Stomach (tissue), 4 donors: ENCODE measurements around the gene PLEKHG4B.

Experiments used
- EP300 ChIP-seq: sonication (generic); formaldehyde crosslinking; IDR thresholded peaks from one replicate; pipeline ENCODE4 v1.6.1; 2017; ENCODE audit warnings: antibody characterized with exemption
- POLR2A ChIP-seq, 4 donors: fragments of 450-650 bp; IDR thresholded peaks; one replicate each; pipeline ENCODE4 v1.6.1; 2016; ENCODE audit warnings: antibody characterized with exemption in 4 of 4, control low read depth in 2 of 4, mild to moderate bottlenecking in 1 of 4, moderate library complexity in 1 of 4
- POLR2AphosphoS5 ChIP-seq, 3 donors: sonication (generic); formaldehyde crosslinking; IDR thresholded peaks; one replicate each; pipeline ENCODE4 v1.6.1; 2016; ENCODE audit warnings: antibody characterized with exemption in 3 of 3
- TF ChIP-seq, protein P1 (sequence below), 7 experiments: fragments of 450-650 bp in 4 of 7; fragments of 200-600 bp in 3 of 7; sonication (generic) in 3 of 7; IDR thresholded peaks; one replicate each; pipeline ENCODE4 v1.5.1; 2016 to 2019; ENCODE audit warnings: antibody characterized with exemption in 7 of 7, control low read depth in 2 of 7, mild to moderate bottlenecking in 1 of 7

DNA sequence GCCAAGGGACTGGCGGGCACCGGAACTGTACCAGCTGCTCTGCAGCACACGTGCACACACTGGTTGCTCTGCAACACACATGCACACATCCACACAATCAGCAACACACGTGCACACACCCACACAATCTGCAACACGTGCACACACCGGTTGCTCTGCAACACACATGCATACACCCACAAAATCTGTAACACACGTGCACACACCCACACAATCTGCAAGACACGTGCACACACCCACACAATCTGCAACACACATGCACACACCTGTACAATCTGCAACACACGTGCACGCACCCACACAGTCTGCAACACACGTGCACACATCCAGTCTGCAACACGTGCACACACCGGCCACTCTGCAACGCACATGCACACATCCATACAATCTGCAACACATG, 17.9 kb downstream of the PLEKHG4B start:
- TF ChIP-seq, protein P1, sequence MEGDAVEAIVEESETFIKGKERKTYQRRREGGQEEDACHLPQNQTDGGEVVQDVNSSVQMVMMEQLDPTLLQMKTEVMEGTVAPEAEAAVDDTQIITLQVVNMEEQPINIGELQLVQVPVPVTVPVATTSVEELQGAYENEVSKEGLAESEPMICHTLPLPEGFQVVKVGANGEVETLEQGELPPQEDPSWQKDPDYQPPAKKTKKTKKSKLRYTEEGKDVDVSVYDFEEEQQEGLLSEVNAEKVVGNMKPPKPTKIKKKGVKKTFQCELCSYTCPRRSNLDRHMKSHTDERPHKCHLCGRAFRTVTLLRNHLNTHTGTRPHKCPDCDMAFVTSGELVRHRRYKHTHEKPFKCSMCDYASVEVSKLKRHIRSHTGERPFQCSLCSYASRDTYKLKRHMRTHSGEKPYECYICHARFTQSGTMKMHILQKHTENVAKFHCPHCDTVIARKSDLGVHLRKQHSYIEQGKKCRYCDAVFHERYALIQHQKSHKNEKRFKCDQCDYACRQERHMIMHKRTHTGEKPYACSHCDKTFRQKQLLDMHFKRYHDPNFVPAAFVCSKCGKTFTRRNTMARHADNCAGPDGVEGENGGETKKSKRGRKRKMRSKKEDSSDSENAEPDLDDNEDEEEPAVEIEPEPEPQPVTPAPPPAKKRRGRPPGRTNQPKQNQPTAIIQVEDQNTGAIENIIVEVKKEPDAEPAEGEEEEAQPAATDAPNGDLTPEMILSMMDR (IDR thresholded peaks at IDR 0.05), result no peak
- no peak for TF ChIP-seq POLR2A (IDR thresholded peaks at IDR 0.05)
- TF ChIP-seq POLR2AphosphoS5 (IDR thresholded peaks at IDR 0.05), result no peak
- TF ChIP-seq EP300, result no peak
